GM18520 (cell line): ENCODE data around the gene SIVA1.

Experiments used
- ATAC-seq: cut with Tn5 transposase; IDR thresholded peaks from one replicate; pipeline ENCODE4 v1.9.1; 2021; ENCODE audit not compliant: unreplicated experiment

SIVA1 gene

GRCh38 chr14:104752735-104753527, at the start of gene SIVA1:
TSS of gene SIVA1 (plus strand) at chr14:104753147. CDS start at chr14:104753202, 55 bp downstream.
- peak; percentile 94 for ATAC-seq

- ATAC-seq: no peak
Measured at GRCh38 chr14:104703269-104703668, 49.7 kb upstream of the SIVA1 start.

- no peak for ATAC-seq
Measured at GRCh38 chr14:104704252-104704651, 48.7 kb upstream of the SIVA1 start.

- ATAC-seq: no peak
Measured at GRCh38 chr14:104705340-104706047, 47.5 kb upstream of the SIVA1 start.

- ATAC-seq: no peak
Measured at GRCh38 chr14:104706733-104707607, 46.0 kb upstream of the SIVA1 start.

- ATAC-seq: no peak
Measured at GRCh38 chr14:104707608-104708595, 45.0 kb upstream of the SIVA1 start.

GRCh38 chr14:104708606-104709268, 44.2 kb upstream of the SIVA1 start:
- no peak for ATAC-seq

GRCh38 chr14:104709387-104710039, 43.4 kb upstream of the SIVA1 start:
- ATAC-seq: no peak

GRCh38 chr14:104710071-104710735, 42.7 kb upstream of the SIVA1 start:
- no peak for ATAC-seq

GRCh38 chr14:104712881-104713734, 39.8 kb upstream of the SIVA1 start:
- no peak for ATAC-seq

- no peak for ATAC-seq
Measured at GRCh38 chr14:104714066-104714465, 38.9 kb upstream of the SIVA1 start.

GRCh38 chr14:104714681-104715080, 38.3 kb upstream of the SIVA1 start:
- no peak for ATAC-seq

GRCh38 chr14:104715416-104715815, 37.5 kb upstream of the SIVA1 start:
- ATAC-seq: no peak

- ATAC-seq: no peak
Measured at GRCh38 chr14:104715871-104716270, 37.1 kb upstream of the SIVA1 start.

- ATAC-seq: no peak
Measured at GRCh38 chr14:104717137-104717536, 35.8 kb upstream of the SIVA1 start.

GRCh38 chr14:104717646-104718045, 35.3 kb upstream of the SIVA1 start:
- no peak for ATAC-seq

GRCh38 chr14:104718147-104718546, 34.8 kb upstream of the SIVA1 start:
- no peak for ATAC-seq

GRCh38 chr14:104718871-104719270, 34.1 kb upstream of the SIVA1 start:
- ATAC-seq: no peak
